Measurements from ENCODE around the gene ARHGEF35. TPM values are rescaled to one million over a fixed set of nuclear protein-coding genes. Genes with fewer than 3 reads are reported as not detected.
"Not testable (repeated sequence)": the region's sequence is repeated elsewhere in the genome, so short reads cannot be mapped to it uniquely, and the experiment has no call there.

ARHGEF35 gene
- polyA plus RNA-seq, 1 of the 3 experiments (the other 2 are of a cell fraction) = 0.02 TPM

DNA sequence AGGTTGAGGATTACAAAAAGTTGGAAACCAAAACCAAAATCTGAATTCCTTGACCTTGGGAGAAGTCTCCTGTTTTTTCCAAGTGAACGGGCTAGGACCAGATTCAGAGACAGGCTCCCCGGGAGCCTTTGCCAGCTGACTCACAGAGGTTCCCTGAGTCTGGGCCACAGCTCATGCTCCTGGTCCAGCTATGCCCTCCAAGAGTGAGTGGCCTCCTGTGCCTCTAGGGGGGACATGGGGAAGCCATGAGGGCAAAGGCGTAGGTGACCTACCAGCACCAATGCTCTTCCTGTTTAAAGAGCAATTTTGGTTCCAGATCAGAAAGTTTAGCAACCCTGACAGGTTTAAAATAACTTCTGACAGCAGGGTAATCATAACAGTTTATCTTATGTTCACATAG, 33.2 kb upstream of the ARHGEF35 start:
- CTCF ChIA-PET; DNase-seq; POLR2A ChIA-PET; H3K79me2 ChIP-seq (ENCODE audit: insufficient read depth); H3K9me2 ChIP-seq; H3F3A ChIP-seq (replicated peaks; ENCODE audit: insufficient read depth); H3K4me3 ChIP-seq (ENCODE audit: low read depth in 2 of 2, low read length in 1 of 2); H3K27ac ChIP-seq (ENCODE audit: low read depth in 2 of 2, low read length in 1 of 2); H2AFZ ChIP-seq (ENCODE audit: low read depth); H3K27me3 ChIP-seq (ENCODE audit: insufficient read depth); H3K9ac ChIP-seq; H3K9me3 ChIP-seq; H3K4me2 ChIP-seq; H3K36me3 ChIP-seq (replicated peaks in 1 of 2; ENCODE audit: control insufficient read depth in 1 of 2, insufficient read depth in 2 of 2, low read length in 1 of 2); H4K20me1 ChIP-seq (ENCODE audit: insufficient read depth); H3K4me1 ChIP-seq (ENCODE audit: control insufficient read depth in 1 of 2, insufficient read depth in 2 of 2, low read depth in 1 of 2, low read length in 1 of 2): not testable (repeated sequence)
- 0% methylated on average over 1 of the region's 3 CpGs for WGBS (ENCODE audit: low lambda C conversion rate)

- H3K9me2 ChIP-seq; H3K9me3 ChIP-seq; H3K4me3 ChIP-seq (ENCODE audit: low read depth in 2 of 2, low read length in 1 of 2); H3F3A ChIP-seq (replicated peaks; ENCODE audit: insufficient read depth); H3K4me2 ChIP-seq; H4K20me1 ChIP-seq (ENCODE audit: insufficient read depth); POLR2A ChIA-PET; H3K9ac ChIP-seq; H3K4me1 ChIP-seq (ENCODE audit: control insufficient read depth in 1 of 2, insufficient read depth in 2 of 2, low read depth in 1 of 2, low read length in 1 of 2); H3K79me2 ChIP-seq (ENCODE audit: insufficient read depth); H3K27ac ChIP-seq (ENCODE audit: low read depth in 2 of 2, low read length in 1 of 2); H3K36me3 ChIP-seq (replicated peaks in 1 of 2; ENCODE audit: control insufficient read depth in 1 of 2, insufficient read depth in 2 of 2, low read length in 1 of 2); DNase-seq; H2AFZ ChIP-seq (ENCODE audit: low read depth); CTCF ChIA-PET; H3K27me3 ChIP-seq (ENCODE audit: insufficient read depth): not testable (repeated sequence)
- WGBS (ENCODE audit: low lambda C conversion rate) = 2% methylated on average over 3 of the region's 4 CpGs
These were observed 31.2 kb upstream of the ARHGEF35 start for GRCh38 chr7:144226866-144227265.

GRCh38 chr7:144223675-144224074, 28.0 kb upstream of the ARHGEF35 start:
- H3K79me2 ChIP-seq (ENCODE audit: insufficient read depth); H3K9me3 ChIP-seq; POLR2A ChIA-PET; H3K27me3 ChIP-seq (ENCODE audit: insufficient read depth); H3F3A ChIP-seq (replicated peaks; ENCODE audit: insufficient read depth); H3K36me3 ChIP-seq (replicated peaks in 1 of 2; ENCODE audit: control insufficient read depth in 1 of 2, insufficient read depth in 2 of 2, low read length in 1 of 2); H3K9ac ChIP-seq; H4K20me1 ChIP-seq (ENCODE audit: insufficient read depth); H3K4me1 ChIP-seq (ENCODE audit: control insufficient read depth in 1 of 2, insufficient read depth in 2 of 2, low read depth in 1 of 2, low read length in 1 of 2); H3K4me2 ChIP-seq; CTCF ChIA-PET; H3K4me3 ChIP-seq (ENCODE audit: low read depth in 2 of 2, low read length in 1 of 2); H3K9me2 ChIP-seq; DNase-seq; H3K27ac ChIP-seq (ENCODE audit: low read depth in 2 of 2, low read length in 1 of 2); H2AFZ ChIP-seq (ENCODE audit: low read depth): not testable (repeated sequence)

DNA sequence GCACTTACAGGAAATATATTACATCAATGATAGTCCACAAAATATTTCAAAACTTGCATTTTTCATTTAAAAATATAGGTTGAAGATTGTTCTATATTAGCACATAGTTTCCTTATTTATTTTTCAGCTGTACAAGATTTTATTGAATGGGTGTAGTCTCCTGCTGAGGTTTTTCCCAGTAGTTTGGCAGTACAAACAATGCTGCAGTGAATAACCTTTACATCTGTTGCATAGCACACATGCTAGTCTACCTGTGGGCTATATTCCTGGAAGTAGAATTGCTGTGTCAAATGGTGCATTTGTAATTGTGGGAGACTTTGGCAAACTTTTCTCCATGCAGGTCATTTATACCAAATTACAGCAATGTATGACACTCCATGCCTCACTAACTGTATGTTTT, 24.9 kb upstream of the ARHGEF35 start:
- H4K20me1 ChIP-seq (ENCODE audit: insufficient read depth); H3K27ac ChIP-seq (ENCODE audit: low read depth in 2 of 2, low read length in 1 of 2); H3K9me2 ChIP-seq; CTCF ChIA-PET; H3K36me3 ChIP-seq (replicated peaks in 1 of 2; ENCODE audit: control insufficient read depth in 1 of 2, insufficient read depth in 2 of 2, low read length in 1 of 2); DNase-seq; H3K27me3 ChIP-seq (ENCODE audit: insufficient read depth); POLR2A ChIA-PET; H3K9ac ChIP-seq; H3K9me3 ChIP-seq; H3K79me2 ChIP-seq (ENCODE audit: insufficient read depth); H3K4me3 ChIP-seq (ENCODE audit: low read depth in 2 of 2, low read length in 1 of 2); H3F3A ChIP-seq (replicated peaks; ENCODE audit: insufficient read depth); H2AFZ ChIP-seq (ENCODE audit: low read depth); H3K4me2 ChIP-seq; H3K4me1 ChIP-seq (ENCODE audit: control insufficient read depth in 1 of 2, insufficient read depth in 2 of 2, low read depth in 1 of 2, low read length in 1 of 2): not testable (repeated sequence)

DNA sequence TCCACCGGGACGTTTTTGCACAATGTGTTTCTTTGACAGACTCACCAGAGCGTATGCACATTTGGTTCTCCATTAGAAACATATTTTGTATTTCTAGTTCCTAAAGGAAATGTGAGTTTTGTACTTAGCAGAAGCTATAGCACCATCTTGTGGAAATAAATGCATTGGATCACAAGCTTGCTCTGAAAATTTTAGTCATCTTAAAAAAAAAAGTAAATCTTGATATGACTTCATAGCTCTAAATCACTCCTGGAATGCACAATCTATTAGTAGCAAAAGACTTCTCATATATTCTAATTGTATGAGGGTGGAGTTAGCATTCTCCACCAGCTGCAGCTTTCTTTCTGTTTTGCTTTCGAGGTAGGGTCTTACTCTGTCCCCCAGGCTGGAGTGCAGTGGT, 23.5 kb upstream of the ARHGEF35 start:
- H3K9ac ChIP-seq; H3K4me3 ChIP-seq (ENCODE audit: low read depth in 2 of 2, low read length in 1 of 2); H3K4me1 ChIP-seq (ENCODE audit: control insufficient read depth in 1 of 2, insufficient read depth in 2 of 2, low read depth in 1 of 2, low read length in 1 of 2); H3K79me2 ChIP-seq (ENCODE audit: insufficient read depth); H4K20me1 ChIP-seq (ENCODE audit: insufficient read depth); H3K36me3 ChIP-seq (replicated peaks in 1 of 2; ENCODE audit: control insufficient read depth in 1 of 2, insufficient read depth in 2 of 2, low read length in 1 of 2); H3K9me3 ChIP-seq; H3K4me2 ChIP-seq; H3K27me3 ChIP-seq (ENCODE audit: insufficient read depth); H3F3A ChIP-seq (replicated peaks; ENCODE audit: insufficient read depth); DNase-seq; CTCF ChIA-PET; H3K9me2 ChIP-seq; POLR2A ChIA-PET; H2AFZ ChIP-seq (ENCODE audit: low read depth); H3K27ac ChIP-seq (ENCODE audit: low read depth in 2 of 2, low read length in 1 of 2): not testable (repeated sequence)
- WGBS (ENCODE audit: low lambda C conversion rate) = 14% methylated on average over 1 of the region's 4 CpGs

- H3K9ac ChIP-seq = not testable (repeated sequence)
These were observed 22.9 kb upstream of the ARHGEF35 start for GRCh38 chr7:144218581-144218980.

GRCh38 chr7:144217200-144217599, 21.6 kb upstream of the ARHGEF35 start:
- H3K9ac ChIP-seq; H3K4me2 ChIP-seq; H2AFZ ChIP-seq (ENCODE audit: low read depth); DNase-seq; H3K4me3 ChIP-seq (ENCODE audit: low read depth in 2 of 2, low read length in 1 of 2); H3K79me2 ChIP-seq (ENCODE audit: insufficient read depth); POLR2A ChIA-PET; CTCF ChIA-PET; H3F3A ChIP-seq (replicated peaks; ENCODE audit: insufficient read depth); H3K27me3 ChIP-seq (ENCODE audit: insufficient read depth); H3K9me3 ChIP-seq; H3K27ac ChIP-seq (ENCODE audit: low read depth in 2 of 2, low read length in 1 of 2); H3K9me2 ChIP-seq; H4K20me1 ChIP-seq (ENCODE audit: insufficient read depth); H3K36me3 ChIP-seq (replicated peaks in 1 of 2; ENCODE audit: control insufficient read depth in 1 of 2, insufficient read depth in 2 of 2, low read length in 1 of 2); H3K4me1 ChIP-seq (ENCODE audit: control insufficient read depth in 1 of 2, insufficient read depth in 2 of 2, low read depth in 1 of 2, low read length in 1 of 2): not testable (repeated sequence)

More at GRCh38 chr7:144218581-144218980, 22.9 kb upstream of the ARHGEF35 start:
- H3K4me1 ChIP-seq (ENCODE audit: control insufficient read depth in 1 of 2, insufficient read depth in 2 of 2, low read depth in 1 of 2, low read length in 1 of 2); POLR2A ChIA-PET; CTCF ChIA-PET; H3K27ac ChIP-seq (ENCODE audit: low read depth in 2 of 2, low read length in 1 of 2); H3K4me3 ChIP-seq (ENCODE audit: low read depth in 2 of 2, low read length in 1 of 2); H2AFZ ChIP-seq (ENCODE audit: low read depth); H3K4me2 ChIP-seq; H3K36me3 ChIP-seq (replicated peaks in 1 of 2; ENCODE audit: control insufficient read depth in 1 of 2, insufficient read depth in 2 of 2, low read length in 1 of 2); H3K9me2 ChIP-seq; H4K20me1 ChIP-seq (ENCODE audit: insufficient read depth); H3K79me2 ChIP-seq (ENCODE audit: insufficient read depth); H3K9me3 ChIP-seq; H3F3A ChIP-seq (replicated peaks; ENCODE audit: insufficient read depth); H3K27me3 ChIP-seq (ENCODE audit: insufficient read depth); DNase-seq: not testable (repeated sequence)
- 19% methylated on average over 1 of the region's 1 CpG for WGBS (ENCODE audit: low lambda C conversion rate)
